ENCODE data around the gene MUC13.

GRCh38 chr3:124935794-124936542, 1.4 kb upstream of the MUC13 start:
- TF ChIP-seq FOXK2 (IDR thresholded peaks at IDR 0.05) (no peak), ARNT (IDR thresholded peaks at IDR 0.05) (no peak), FOXA1 (IDR thresholded peaks at IDR 0.05) (no peak), L3MBTL2 (conservative IDR thresholded peaks at IDR 0.05) (no peak), LEF1 (IDR thresholded peaks at IDR 0.05; ENCODE audit: borderline replicate concordance) (no peak), ELF4 (IDR thresholded peaks at IDR 0.05) (no peak), SP1 (IDR thresholded peaks at IDR 0.05) (no peak), BHLHE40 (IDR thresholded peaks at IDR 0.05; ENCODE audit: borderline replicate concordance) (no peak), FOXM1 (IDR thresholded peaks at IDR 0.05; ENCODE audit: borderline replicate concordance) (no peak), SUZ12 (IDR thresholded peaks at IDR 0.05) (no peak), HDGF (IDR thresholded peaks at IDR 0.05; ENCODE audit: borderline replicate concordance) (no peak), TARDBP (IDR thresholded peaks at IDR 0.05) (no peak), CTBP1 (IDR thresholded peaks at IDR 0.05; ENCODE audit: borderline replicate concordance) (no peak)
- TF ChIP-seq, protein P1, sequence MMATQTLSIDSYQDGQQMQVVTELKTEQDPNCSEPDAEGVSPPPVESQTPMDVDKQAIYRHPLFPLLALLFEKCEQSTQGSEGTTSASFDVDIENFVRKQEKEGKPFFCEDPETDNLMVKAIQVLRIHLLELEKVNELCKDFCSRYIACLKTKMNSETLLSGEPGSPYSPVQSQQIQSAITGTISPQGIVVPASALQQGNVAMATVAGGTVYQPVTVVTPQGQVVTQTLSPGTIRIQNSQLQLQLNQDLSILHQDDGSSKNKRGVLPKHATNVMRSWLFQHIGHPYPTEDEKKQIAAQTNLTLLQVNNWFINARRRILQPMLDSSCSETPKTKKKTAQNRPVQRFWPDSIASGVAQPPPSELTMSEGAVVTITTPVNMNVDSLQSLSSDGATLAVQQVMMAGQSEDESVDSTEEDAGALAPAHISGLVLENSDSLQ (IDR thresholded peaks at IDR 0.05), result no peak

Measured in HEK293T (cell line).